ENCODE data around the gene VSIG10L2.

GRCh38 chr11:125932301-125932700 is 13.5 kb upstream of the VSIG10L2 start:
- no peak for TF ChIP-seq CTCF (tag by site-specific recombination; IDR thresholded peaks at IDR 0.05)
- TF ChIP-seq ZNF274 (IDR thresholded peaks at IDR 0.05; ENCODE audit: low read length), result no peak
- no peak for TF ChIP-seq ZNF274 (tag by site-specific recombination; IDR thresholded peaks at IDR 0.05; ENCODE audit: borderline replicate concordance)
- no peak for TF ChIP-seq ZNF629 (tag by site-specific recombination; IDR thresholded peaks at IDR 0.05)
- no peak for TF ChIP-seq ATF2 (tag by site-specific recombination; IDR thresholded peaks at IDR 0.05; ENCODE audit: low read depth)
- TF ChIP-seq ZNF24 (tag by site-specific recombination; IDR thresholded peaks at IDR 0.05), result no peak
- TF ChIP-seq ZFP41 (tag by site-specific recombination; IDR thresholded peaks at IDR 0.05; ENCODE audit: borderline replicate concordance), result no peak
- TF ChIP-seq ZNF747 (tag by site-specific recombination; IDR thresholded peaks at IDR 0.05), result no peak
- TF ChIP-seq PBX3 (CRISPR knock-in tag; IDR thresholded peaks at IDR 0.05), result no peak
- TF ChIP-seq ZBTB21 (tag by site-specific recombination; IDR thresholded peaks at IDR 0.05), result no peak
- TF ChIP-seq ZNF175 (tag by site-specific recombination; IDR thresholded peaks at IDR 0.05), result no peak
- TF ChIP-seq ELK4 (IDR thresholded peaks at IDR 0.05; ENCODE audit: borderline replicate concordance, low read depth, low read length), result no peak
